GM12878 (cell line): ENCODE data around the gene AFF1. TPM values are rescaled to one million over a fixed set of nuclear protein-coding genes. Genes with fewer than 3 reads are reported as not detected.

ENCODE experiments used
- ATAC-seq: fragments of 200-7000 bp; cut with Tn5 transposase; 3 replicates; pipeline ENCODE4 v1.9.1; 2020; ENCODE audit warnings: mild to moderate bottlenecking, moderate library complexity
- BruUV-seq: library from RNA; stranded (reverse); fragments of 400-500 nt; replicated peaks from 2 replicates; lab custom pipeline; 2021; lab: Mats Ljungman, UMichigan
- CTCF ChIA-PET: fragments of 300-600 bp; sonication (Branson Sonifier 250); formaldehyde crosslinking; extraction: SDS; loops from one replicate; lab custom pipeline; 2021; ENCODE audit warnings: inconsistent platforms; lab: Yijun Ruan, JAX
- POLR2A ChIA-PET: fragments of 350-600 bp; formaldehyde crosslinking; extraction: SDS; loops from one replicate; lab custom pipeline; 2021; ENCODE audit warnings: inconsistent platforms; lab: Charles Lee
- RAD21 ChIA-PET: fragments of 300-600 bp; sonication (Branson Sonifier 250); formaldehyde crosslinking; loops from one replicate; lab custom pipeline; 2023; ENCODE audit warnings: antibody characterized with exemption; ENCODE audit not compliant: unreplicated experiment; lab: Charles Lee
- SMC1A ChIA-PET: fragments of 300-600 bp; sonication (Branson Sonifier 250); formaldehyde crosslinking; loops from one replicate; lab custom pipeline; 2023; ENCODE audit not compliant: unreplicated experiment, uncharacterized antibody; lab: Charles Lee
- DNase-seq: peaks from one replicate; pipeline ENCODE4 v3.0.0-alpha.2; 2011; ENCODE audit warnings: low read depth, low spot score
- FAIRE-seq: peaks from 3 replicates; lab custom pipeline; 2011; peaks lifted over from hg19 to GRCh38; lab: Jason Lieb, UNC
- H2AFZ ChIP-seq: 2 replicates; pipeline ENCODE4 v1.6.0; 2011; ENCODE audit warnings: low read depth, low read length, control low read depth; ENCODE audit not compliant: control insufficient read depth
- H3K27ac ChIP-seq: 2 replicates; pipeline ENCODE4 v1.5.1; 2011; ENCODE audit warnings: control low read depth; ENCODE audit not compliant: control insufficient read depth, insufficient read depth
- H3K27me3 ChIP-seq, 2 experiments: replicated peaks in 1 of 2; 2 replicates each; pipeline versions ENCODE4 v1.6.0 to v1.6.1; 2011; ENCODE audit warnings: low read length in 1 of 2; ENCODE audit not compliant: control insufficient read depth in 2 of 2, insufficient read depth in 2 of 2
- H3K36me3 ChIP-seq, 2 experiments: 2 replicates each; pipeline ENCODE4 v1.5.1; 2011; ENCODE audit warnings: low read length in 1 of 2; ENCODE audit not compliant: control insufficient read depth in 2 of 2, insufficient read depth in 2 of 2
- H3K4me1 ChIP-seq: 2 replicates; pipeline ENCODE4 v1.6.1; 2011; ENCODE audit warnings: mild to moderate bottlenecking, low read length, moderate library complexity, mixed read lengths; ENCODE audit not compliant: control insufficient read depth, insufficient read depth
- H3K4me2 ChIP-seq: 2 replicates; pipeline ENCODE4 v1.6.0; 2011; ENCODE audit warnings: control low read depth; ENCODE audit not compliant: control insufficient read depth, insufficient read depth
- H3K4me3 ChIP-seq: fragments of 200-600 bp; sonication (generic); 2 replicates; pipeline ENCODE4 v1.5.1; 2016
- H3K79me2 ChIP-seq: 2 replicates; pipeline ENCODE4 v1.6.0; 2011; ENCODE audit warnings: low read length; ENCODE audit not compliant: control insufficient read depth, insufficient read depth
- H3K9ac ChIP-seq: 2 replicates; pipeline ENCODE4 v1.8.0; 2011; ENCODE audit warnings: low read length, control low read depth, mixed read lengths; ENCODE audit not compliant: control insufficient read depth, insufficient read depth
- H3K9me3 ChIP-seq: replicated peaks from 3 replicates; pipeline ENCODE4 v1.5.1; 2011; ENCODE audit warnings: mild to moderate bottlenecking, low read length; ENCODE audit not compliant: control insufficient read depth, insufficient read depth
- H4K20me1 ChIP-seq: 2 replicates; pipeline ENCODE4 v1.6.0; 2011; ENCODE audit not compliant: control insufficient read depth, insufficient read depth
- CHD1 ChIP-seq: IDR thresholded peaks from 2 replicates; pipeline ENCODE4 v1.6.1; 2012; ENCODE audit warnings: low read depth, low read length, improper control_type of control experiment
- EED ChIP-seq: sonication (generic); IDR thresholded peaks from 2 replicates; pipeline ENCODE4 v1.6.1; 2016; ENCODE audit warnings: antibody characterized with exemption, low read depth
- FOXK2 ChIP-seq: fragments of 450-650 bp; IDR thresholded peaks from 2 replicates; pipeline ENCODE4 v1.6.1; 2017; ENCODE audit warnings: mild to moderate bottlenecking, moderate library complexity
- MEF2B ChIP-seq: fragments of 450-650 bp; IDR thresholded peaks from 2 replicates; pipeline ENCODE4 v1.6.1; 2018; ENCODE audit warnings: mild to moderate bottlenecking, moderate library complexity; ENCODE audit not compliant: partially characterized antibody, poor library complexity, severe bottlenecking
- NFXL1 ChIP-seq: fragments of 450-650 bp; IDR thresholded peaks from 2 replicates; pipeline ENCODE4 v1.6.1; 2017; ENCODE audit warnings: antibody characterized with exemption, mild to moderate bottlenecking, borderline replicate concordance
- NFYB ChIP-seq: IDR thresholded peaks from 2 replicates; pipeline ENCODE4 v1.6.1; 2011; ENCODE audit warnings: low read depth, mild to moderate bottlenecking, low read length, improper control_type of control experiment, moderate library complexity; ENCODE audit not compliant: insufficient read depth
- NRF1 ChIP-seq: conservative IDR thresholded peaks from 2 replicates; pipeline ENCODE4 v1.6.1; 2011; ENCODE audit warnings: mild to moderate bottlenecking, low read depth, low read length, improper control_type of control experiment
- POLR2AphosphoS2 ChIP-seq: IDR thresholded peaks from 2 replicates; pipeline ENCODE4 v1.6.1; 2011; ENCODE audit warnings: low read depth, mild to moderate bottlenecking, low read length, improper control_type of control experiment, moderate library complexity
- POU2F2 ChIP-seq: IDR thresholded peaks from 3 replicates; pipeline ENCODE4 v1.6.1; 2011; ENCODE audit warnings: low read depth, mild to moderate bottlenecking, low read length, borderline replicate concordance
- RCOR1 ChIP-seq: conservative IDR thresholded peaks from 2 replicates; pipeline ENCODE4 v1.6.1; 2012; ENCODE audit warnings: low read depth, low read length, improper control_type of control experiment
- SPI1 ChIP-seq: IDR thresholded peaks from 2 replicates; pipeline ENCODE4 v1.6.1; 2011; ENCODE audit warnings: low read depth, mild to moderate bottlenecking, low read length, moderate library complexity, borderline replicate concordance; ENCODE audit not compliant: insufficient read depth
- YBX1 ChIP-seq: fragments of 450-650 bp; IDR thresholded peaks from 2 replicates; pipeline ENCODE4 v1.6.1; 2016; ENCODE audit warnings: antibody characterized with exemption
- WGBS: methylation state at CpG from one replicate; pipeline ENCODE4 v1.1.6; 2016; ENCODE audit warnings: low lambda C conversion rate; ENCODE audit not compliant: insufficient replicate concordance, insufficient coverage; ENCODE audit errors: missing lambda C conversion rate; 5-methylcytosine and 5-hydroxymethylcytosine counted together
- in situ Hi-C: fragments of 300-500 bp; cut with MboI; formaldehyde crosslinking; loops from 9 replicates; pipeline ENCODE4 v1.14.3; 2018; ENCODE audit warnings: mixed read lengths
- intact Hi-C: fragments of 100-400 bp; cut with micrococcal nuclease; formaldehyde crosslinking; loops from one replicate; pipeline ENCODE4 v1.14.2; 2022; ENCODE audit not compliant: unreplicated experiment
- polyA plus RNA-seq, 11 experiments: library from polyadenylated mRNA; depleted of rRNA in 4 of 11; unstranded in 6 of 11; stranded (reverse) in 5 of 11; fragments of >200 nt; fragmentation: Nextera tagmentation in 4 of 11; fragmentation: Illumina TruSeq in 1 of 11; extraction: Ambion mirVana in 4 of 11; extraction: Trizol in 1 of 11; gene quantifications; 1 replicate in 1 of 11; 2 replicates in 10 of 11; pipeline versions ENCODE4 v1.2.1 to v1.2.3, GENCODE V29; 2011 to 2016; ENCODE audit warnings: inconsistent platforms in 2 of 11, missing spikeins in 2 of 11, low read depth in 1 of 11
- total RNA-seq, 4 experiments: library from RNA; depleted of rRNA in 3 of 4; stranded (reverse); fragments of >200 nt in 3 of 4; fragmentation: Illumina TruSeq in 1 of 4; extraction: Trizol in 1 of 4; gene quantifications; 2 replicates each; pipeline versions ENCODE4 v1.2.1 to v1.2.3, GENCODE V29; 2013 to 2021

Gene AFF1
- total and polyA plus RNA-seq, 10 of the 15 experiments (the other 5 are each of a cell fraction or from before 2014, with no cell fraction given), result 3.5 to 56.1 (median 21.5) TPM

DNA sequence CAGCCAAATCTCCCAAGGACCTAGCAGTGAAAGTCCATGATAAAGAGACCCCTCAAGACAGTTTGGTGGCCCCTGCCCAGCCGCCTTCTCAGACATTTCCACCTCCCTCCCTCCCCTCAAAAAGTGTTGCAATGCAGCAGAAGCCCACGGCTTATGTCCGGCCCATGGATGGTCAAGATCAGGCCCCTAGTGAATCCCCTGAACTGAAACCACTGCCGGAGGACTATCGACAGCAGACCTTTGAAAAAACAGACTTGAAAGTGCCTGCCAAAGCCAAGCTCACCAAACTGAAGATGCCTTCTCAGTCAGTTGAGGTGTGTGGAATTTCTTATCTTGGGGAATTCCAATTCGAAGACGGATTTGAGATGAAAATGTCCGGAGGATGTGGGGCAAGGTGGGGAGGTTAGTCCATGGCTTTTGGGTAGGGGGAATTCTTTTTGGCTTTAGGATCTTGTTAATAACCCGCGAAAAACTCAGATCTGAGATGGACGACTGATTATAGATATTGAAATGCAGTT, 112.5 kb downstream of the AFF1 start:
- no peak overlapping the region for H3K4me3 ChIP-seq
- H3K27ac ChIP-seq, result no peak overlapping the region
- TF ChIP-seq EED (no peak), POLR2AphosphoS2 (no peak), YBX1 (no peak), MEF2B (no peak)
- intact Hi-C loops, result no loop called here
- peaks cover 18% of the 10 kb centered on the region for H3K4me1 ChIP-seq
- no peak overlapping the region for H3K9ac ChIP-seq
- no peak for FAIRE-seq
- no peak overlapping the region for H2AFZ ChIP-seq
- no peak for ATAC-seq
- ChIA-PET CTCF (no interaction called here), POLR2A (no interaction called here), SMC1A (interaction anchor here (0.9 to 3.0 kb wide), 3 partner anchors 46 to 125 kb away, joined by 3 to 10 read pairs (median 4); no protein-coding TSS in a partner anchor), RAD21 (no interaction called here)
- no peaks in the 10 kb centered on the region for H4K20me1 ChIP-seq
- no peak overlapping the region for H3K4me2 ChIP-seq
- peaks cover 85% of the 10 kb centered on the region for H3K79me2 ChIP-seq
- no peaks in the 10 kb centered on the region for H3K9me3 ChIP-seq
- no peak for DNase-seq
- H3K36me3 ChIP-seq, result peaks cover 7 to 34% of the 10 kb centered on the region in 2 experiments
- BruUV-seq, result no TSS peak
- WGBS, result 98% methylated on average over 11 of the region's 11 CpGs
- H3K27me3 ChIP-seq, result no peaks in the 10 kb centered on the region
- in situ Hi-C loops, result no loop called here

DNA sequence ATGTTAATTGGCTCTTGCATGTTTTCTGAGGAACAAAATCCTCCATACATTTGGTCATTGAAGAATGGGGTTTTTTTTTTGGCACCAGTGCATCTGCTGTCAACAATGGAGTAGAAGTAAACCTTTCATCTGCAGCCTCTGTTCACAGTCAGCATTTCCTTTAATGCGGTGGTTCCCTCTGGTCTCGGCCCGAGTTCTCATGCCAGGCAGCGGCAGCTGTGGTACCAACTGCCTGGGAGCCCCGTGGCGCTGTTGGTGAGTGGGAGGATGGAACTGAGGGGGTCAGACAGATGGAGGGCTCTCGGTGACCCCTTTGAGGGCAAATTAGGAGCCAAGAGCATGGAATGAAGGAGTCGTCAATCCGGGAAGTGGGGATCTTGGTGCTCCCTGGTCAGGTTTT, 114.7 kb downstream of the AFF1 start:
- intact Hi-C loops, result no loop called here
- DNase-seq, result no peak
- POLR2A ChIA-PET, result no interaction called here
- WGBS, result 100% methylated on average over 9 of the region's 9 CpGs
- Histone ChIP-seq H3K36me3 (peaks cover 7 to 30% of the 10 kb centered on the region in 2 experiments), H3K27ac (no peak overlapping the region), H3K4me1 (peaks cover 22% of the 10 kb centered on the region), H3K27me3 (no peaks in the 10 kb centered on the region), H2AFZ (no peak overlapping the region), H3K9ac (no peak overlapping the region), H3K79me2 (peaks cover 87% of the 10 kb centered on the region), H3K4me2 (no peak overlapping the region), H3K9me3 (no peaks in the 10 kb centered on the region), H3K4me3 (no peak overlapping the region), H4K20me1 (no peaks in the 10 kb centered on the region)
- SMC1A ChIA-PET, result no interaction called here
- FAIRE-seq, result no peak
- no TSS peak for BruUV-seq
- TF ChIP-seq NFYB (no peak), CHD1 (no peak), EED (no peak), NFXL1 (no peak), FOXK2 (no peak), SPI1 (no peak), POU2F2 (no peak), NRF1 (no peak), RCOR1 (no peak)
- ATAC-seq, result no peak
- RAD21 ChIA-PET, result no interaction called here
- in situ Hi-C loops, result no loop called here
- CTCF ChIA-PET, result interaction anchor here (1.1 kb wide), 1 partner anchor 9 kb away, joined by 3 read pairs; no protein-coding TSS in a partner anchor
